ENCODE results near the gene CAPNS1.
"Not testable (repeated sequence)": the region's sequence is repeated elsewhere in the genome, so short reads cannot be mapped to it uniquely, and the experiment has no call there.

The CAPNS1 gene

DNA sequence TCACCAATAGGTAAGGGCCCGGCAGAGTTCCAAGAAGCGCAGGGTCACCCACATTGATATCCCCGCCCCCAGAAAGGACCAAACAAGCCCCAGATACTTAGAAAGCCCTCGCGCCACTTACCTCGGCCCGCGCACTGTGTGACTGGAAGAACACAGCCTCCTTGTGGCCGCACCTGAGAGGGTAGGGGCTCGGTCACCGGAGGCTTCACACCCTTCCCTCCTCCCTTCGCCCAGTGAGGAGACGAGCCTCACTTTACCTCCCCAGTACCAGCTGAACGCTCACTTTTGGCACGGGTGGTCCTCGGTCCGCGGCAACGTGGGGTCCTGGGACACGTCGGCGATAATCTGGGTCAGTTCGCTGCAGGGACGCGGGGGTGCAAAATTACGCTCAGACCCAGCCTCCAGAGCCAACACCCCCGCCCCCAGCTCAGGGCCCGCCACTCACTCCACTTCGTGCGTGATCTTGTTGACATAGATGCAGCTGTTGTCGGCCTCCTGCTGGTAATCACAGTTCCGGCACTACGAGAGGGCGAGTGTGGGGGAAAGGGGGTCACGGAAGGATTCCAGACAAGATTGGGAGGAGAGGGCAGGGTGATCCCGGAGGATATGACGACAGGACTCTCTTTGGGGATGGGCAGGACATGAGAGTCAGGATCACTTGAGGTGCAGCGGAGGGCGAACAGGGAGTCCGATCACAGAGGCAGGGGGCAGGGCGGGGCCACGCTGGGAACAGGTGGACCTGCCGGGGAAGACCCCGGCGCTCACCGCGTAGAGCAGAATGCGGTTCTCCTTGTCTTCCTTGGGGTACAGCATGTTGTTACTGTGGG is 25.8 kb upstream of the CAPNS1 start:
- peak in 20 of 58 donors; percentile 32 to 67 (median 56) for DNase-seq

DNA sequence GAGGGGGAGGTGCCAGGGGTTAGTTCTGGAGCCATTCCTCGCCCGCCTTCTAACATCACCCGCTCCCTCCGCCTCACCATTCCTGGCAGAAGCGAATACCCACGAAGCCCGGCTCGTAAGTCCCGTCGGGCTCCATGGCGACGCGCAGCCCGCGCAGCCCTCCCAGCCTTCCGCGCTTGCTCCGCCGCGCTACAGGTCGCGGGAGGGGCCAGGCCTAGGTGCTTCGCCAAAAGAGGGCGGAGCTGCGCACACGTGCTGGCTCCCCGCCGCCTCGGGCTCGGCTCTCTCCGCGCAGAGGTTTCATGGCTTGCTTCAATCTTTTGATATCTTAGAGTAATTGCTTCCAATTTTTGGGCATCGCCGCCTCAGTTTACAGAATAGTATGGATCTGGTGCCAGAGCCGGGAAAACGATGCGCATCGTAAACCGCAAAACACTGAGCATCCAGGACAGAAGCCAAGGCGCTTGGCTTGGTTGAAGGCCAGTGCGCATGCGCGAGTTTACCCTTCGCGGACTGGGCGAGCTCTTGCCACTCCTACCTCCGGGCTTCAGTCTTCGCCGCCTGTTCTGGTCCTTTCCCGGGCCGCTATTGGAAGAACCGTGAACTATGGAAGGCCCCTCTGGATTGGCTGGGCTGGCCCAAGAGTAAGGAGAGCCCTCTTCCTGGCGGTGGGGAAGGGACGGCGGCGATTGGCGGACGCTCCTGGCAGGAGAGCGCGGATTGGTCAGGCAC is 25.0 kb upstream of the CAPNS1 start, which contains the start of gene POLR2I:
Gene POLR2I (minus strand): TSS at position 155 of the 732 bp plus-strand sequence. CDS start 19 bp downstream, at position 136.
- peak; percentile 93 to 100 (median 99) for DNase-seq

DNA sequence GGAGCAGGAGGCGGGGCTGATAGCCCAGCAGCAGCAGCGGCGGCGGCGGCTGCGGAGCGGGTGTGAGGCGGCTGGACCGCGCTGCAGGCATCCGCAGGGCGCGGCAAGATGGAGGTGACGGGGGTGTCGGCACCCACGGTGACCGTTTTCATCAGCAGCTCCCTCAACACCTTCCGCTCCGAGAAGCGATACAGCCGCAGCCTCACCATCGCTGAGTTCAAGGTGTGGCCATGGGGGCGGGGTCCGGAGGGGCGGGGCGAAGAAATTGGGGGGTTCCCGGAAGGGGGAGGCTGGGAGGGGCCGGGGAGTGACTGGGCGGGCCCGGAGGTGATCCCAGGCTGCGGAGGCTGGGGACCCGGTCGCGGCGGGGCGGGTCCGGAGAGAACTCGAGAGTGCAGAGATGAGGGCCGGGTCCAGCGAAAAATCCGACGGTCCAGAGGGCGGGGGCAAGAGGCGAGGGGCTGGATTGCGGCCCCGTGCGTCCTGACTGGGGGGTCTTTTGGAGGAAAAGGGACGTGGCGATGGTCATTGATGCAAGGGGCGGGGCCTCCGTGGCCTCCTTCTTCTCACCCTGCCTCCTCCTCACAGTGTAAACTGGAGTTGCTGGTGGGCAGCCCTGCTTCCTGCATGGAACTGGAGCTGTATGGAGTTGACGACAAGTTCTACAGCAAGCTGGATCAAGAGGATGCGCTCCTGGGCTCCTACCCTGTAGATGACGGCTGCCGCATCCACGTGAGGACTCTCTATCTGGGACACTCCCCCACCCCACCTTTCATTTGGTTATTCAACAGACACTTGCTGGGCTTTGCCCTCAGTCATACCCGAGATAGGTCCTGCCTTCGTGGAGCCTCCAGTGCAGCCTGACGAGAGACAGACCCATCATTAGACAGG is 24.2 kb upstream of the CAPNS1 start, which contains the start of gene TBCB:
Gene TBCB (plus strand): TSS at position 16 of the 891 bp plus-strand sequence. CDS start 93 bp downstream, at position 109.
- DNase-seq = peak in 3 of 58 donors; percentile 55 to 78 (median 74)

DNA sequence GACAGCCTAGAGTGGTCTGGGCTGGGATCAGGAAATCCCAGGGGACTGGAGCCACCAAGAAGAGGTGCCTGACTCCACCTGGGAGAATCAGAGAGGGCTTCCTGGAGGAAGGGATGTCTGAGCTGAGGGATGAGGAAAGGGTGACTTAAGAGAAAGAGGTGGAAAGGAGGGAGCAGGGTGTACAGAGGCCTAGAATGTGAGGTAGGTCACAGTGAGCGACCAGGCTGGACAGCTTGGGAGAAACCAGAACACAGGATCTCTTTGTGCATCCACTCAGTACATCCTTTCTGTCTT is 23.6 kb upstream of the CAPNS1 start:
- no peak for DNase-seq

DNA sequence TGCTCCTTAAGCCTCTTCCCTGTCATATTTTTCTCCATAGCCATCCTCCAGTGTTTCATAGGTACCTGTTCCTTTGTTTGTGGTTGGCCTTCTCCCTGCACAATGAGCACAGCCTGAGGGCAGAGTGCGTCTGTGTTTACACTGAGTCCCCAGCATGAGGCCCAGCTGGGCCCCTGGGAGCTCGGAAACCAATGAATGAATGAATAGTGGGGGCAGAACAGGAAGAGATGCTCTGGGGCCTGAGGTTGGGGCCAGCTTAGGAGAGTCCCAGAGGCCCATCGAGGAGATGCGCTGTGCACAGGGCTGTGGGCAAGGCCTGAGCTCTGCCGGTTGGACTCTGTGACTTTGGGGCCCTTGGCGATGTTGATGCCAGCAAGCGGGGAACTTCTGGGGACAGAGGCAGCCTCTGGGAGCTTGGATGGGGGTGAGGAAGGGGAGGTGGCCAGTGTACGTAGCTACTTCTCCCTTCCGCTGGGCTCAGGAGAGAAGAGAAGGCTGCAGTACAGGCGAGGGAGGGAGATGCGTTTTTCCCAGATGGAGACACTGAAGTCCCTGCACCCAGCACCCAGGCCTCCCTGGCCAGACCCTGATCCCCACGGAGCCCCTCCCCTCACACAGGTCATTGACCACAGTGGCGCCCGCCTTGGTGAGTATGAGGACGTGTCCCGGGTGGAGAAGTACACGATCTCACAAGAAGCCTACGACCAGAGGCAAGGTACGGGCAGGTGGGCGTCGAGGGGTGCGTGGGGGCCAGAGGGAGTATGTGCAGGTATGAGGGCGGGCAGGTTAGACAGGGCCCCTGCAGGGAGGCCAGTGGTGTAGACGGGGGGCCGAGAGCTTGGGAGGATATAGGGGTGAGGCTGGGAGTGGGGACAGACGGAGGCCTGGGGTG is 19.5 kb upstream of the CAPNS1 start:
- no peak for DNase-seq

DNA sequence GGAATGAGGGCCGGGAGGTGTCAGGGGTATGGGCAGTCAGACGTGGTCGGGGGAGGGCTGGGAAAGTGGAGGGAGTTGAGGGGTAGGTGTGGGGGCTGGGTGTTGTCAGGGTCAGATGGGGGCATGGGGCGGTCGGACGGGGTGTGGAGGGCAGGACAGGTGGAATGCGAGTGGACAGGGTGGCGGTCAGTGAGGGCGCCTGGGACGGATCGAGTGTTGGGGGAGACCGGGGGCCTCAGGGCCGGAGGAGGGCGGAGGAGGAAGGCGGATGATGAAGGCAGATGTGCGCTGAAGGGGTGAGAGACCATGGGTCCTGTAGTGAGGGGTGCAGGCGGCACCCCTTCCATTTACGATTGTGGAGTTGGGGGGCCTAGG is 18.9 kb upstream of the CAPNS1 start:
- no peak for DNase-seq

DNA sequence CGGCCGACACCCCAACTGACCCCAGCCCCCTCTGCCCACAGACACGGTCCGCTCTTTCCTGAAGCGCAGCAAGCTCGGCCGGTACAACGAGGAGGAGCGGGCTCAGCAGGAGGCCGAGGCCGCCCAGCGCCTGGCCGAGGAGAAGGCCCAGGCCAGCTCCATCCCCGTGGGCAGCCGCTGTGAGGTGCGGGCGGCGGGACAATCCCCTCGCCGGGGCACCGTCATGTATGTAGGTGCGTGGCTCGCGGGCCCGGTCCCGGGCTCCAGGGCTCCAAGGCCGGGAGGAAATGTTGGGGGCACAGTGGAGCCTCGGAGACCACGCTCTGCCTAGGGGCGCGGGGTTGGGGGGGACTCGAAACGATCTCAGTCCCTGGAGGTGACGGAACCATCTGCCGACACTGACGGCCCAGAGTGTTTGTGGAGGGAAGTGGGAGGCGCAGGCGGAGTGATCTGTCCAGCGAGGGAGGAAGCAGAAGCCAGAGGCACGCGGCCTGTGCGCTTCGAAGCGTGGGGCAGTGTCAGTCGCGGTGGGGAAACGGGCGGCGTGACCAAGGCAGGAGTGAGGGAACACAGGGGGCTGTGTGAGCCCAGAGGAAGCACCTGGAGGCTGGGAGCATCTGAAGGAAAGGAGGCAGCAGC is 18.3 kb upstream of the CAPNS1 start:
- no peak for DNase-seq

DNA sequence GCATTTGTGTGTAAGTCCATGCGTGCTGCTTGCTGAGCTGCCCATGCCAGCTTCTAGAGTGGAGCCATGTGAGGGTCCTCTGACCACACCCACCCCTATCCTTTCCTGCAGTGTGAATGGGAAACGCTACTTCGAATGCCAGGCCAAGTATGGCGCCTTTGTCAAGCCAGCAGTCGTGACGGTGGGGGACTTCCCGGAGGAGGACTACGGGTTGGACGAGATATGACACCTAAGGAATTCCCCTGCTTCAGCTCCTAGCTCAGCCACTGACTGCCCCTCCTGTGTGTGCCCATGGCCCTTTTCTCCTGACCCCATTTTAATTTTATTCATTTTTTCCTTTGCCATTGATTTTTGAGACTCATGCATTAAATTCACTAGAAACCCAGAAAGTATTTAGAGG is 14.3 kb upstream of the CAPNS1 start:
- no peak for DNase-seq

DNA sequence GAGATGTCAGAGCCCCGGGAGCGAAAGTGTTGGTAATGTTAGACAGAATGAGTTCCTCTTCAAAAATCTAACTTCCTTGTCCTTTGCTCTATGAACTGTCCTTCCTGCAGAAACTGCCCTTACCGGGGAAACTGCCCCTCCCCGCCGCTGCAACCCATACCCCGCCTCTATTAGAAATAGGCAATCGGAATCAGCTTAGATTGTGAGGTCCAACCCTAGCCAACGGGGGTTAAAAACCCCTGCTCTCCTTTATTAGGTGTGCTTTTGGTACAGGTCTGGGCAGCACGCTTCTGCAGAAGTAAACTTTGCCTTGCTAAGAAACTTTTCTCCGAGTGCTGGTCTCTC is 11.5 kb upstream of the CAPNS1 start:
- peak in 2 of 58 donors; percentile 41 to 51 for DNase-seq

DNA sequence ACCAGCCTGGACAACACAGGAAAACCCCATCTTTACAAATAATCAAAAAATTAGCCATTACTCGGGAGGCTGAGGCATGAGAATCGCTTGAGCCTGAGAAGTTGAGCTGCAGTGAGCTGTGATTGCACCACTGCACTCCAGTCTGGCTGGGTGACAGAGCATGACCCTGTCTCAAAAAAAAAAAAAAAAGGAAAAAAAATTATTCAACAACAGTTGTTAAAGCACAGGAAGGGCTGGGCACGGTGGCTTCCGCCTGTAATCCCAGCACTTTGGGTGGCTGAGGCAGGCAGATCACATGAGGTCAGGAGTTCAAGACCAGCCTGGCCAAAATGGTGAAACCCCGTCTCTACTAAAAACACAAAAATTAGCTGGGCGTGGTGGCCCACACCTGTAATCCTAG is 8.6 kb upstream of the CAPNS1 start:
- not testable (repeated sequence) for DNase-seq

DNA sequence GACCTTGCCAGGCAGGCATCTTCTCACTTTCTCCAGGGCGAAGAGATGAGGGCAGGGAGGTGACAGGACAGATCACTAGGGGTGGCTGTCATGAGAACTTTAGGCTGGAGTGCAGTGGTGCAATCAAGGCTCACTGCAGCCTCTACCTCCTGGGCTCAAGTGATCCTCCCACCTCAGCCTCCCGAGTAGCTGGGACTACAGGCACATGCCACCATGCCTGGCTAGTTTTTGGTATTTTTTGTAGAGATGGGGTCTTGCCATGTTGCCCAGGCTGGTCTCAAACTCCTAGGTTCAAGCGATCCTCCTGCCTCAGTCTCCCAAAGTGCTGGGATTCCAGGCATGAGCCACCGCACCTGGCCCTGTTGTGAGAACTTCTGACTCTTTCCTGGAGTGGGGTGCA is 5.0 kb upstream of the CAPNS1 start:
- DNase-seq = not testable (repeated sequence)

DNA sequence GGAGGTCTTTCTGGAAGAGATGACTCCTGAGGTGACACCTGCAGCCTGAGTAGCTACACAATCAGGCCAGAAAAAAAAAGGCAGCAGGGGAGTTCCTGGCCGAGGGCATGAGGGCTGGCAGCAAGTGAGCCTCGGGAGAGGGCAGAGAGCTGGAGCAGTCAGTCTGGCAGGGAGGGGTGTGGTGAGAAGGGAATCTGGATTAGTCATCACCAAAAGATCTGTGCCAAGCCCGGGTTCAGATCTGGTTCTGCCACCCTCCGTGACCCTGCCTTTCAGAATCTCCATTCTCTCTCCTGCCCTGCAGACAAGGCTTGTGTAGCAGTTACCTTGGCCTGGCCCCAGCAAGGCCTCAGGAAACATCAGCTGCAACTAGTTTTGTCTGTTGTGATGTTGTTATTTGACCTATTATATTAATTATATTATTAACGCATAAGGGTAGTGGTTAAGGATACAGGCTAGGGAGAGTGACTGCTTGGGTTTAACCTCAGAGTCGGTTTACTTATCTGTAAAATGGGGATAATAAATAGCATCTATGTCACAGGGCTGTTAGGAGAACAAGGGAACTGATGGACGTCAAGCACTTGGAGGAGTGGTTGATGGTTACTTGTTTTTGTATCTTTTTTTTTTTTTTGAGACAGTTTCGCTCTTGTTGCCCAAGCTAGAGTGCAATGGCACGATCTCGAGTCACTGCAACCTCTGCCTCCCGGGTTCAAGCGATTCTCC is 2.7 kb upstream of the CAPNS1 start:
- peak in 3 of 58 donors; percentile 11 to 56 (median 19) for DNase-seq

DNA sequence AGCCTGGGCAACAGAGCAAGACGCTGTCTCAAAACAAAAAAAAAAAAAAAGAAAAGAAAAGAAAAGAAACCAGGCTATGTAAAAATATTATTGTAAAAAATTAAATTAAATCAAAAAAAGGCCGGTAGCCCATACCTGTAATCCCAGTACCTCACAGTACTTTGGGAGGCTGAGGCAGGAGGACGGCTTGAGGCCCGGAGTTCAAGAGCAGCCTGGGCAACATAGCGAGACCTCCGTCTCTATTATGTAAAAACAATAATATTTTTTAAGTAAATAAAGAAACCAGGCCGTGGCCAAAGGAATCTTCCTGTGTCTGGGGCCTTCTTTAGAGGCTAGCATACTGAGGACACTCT is 770 bp upstream of the CAPNS1 start:
- DNase-seq = no peak

DNA sequence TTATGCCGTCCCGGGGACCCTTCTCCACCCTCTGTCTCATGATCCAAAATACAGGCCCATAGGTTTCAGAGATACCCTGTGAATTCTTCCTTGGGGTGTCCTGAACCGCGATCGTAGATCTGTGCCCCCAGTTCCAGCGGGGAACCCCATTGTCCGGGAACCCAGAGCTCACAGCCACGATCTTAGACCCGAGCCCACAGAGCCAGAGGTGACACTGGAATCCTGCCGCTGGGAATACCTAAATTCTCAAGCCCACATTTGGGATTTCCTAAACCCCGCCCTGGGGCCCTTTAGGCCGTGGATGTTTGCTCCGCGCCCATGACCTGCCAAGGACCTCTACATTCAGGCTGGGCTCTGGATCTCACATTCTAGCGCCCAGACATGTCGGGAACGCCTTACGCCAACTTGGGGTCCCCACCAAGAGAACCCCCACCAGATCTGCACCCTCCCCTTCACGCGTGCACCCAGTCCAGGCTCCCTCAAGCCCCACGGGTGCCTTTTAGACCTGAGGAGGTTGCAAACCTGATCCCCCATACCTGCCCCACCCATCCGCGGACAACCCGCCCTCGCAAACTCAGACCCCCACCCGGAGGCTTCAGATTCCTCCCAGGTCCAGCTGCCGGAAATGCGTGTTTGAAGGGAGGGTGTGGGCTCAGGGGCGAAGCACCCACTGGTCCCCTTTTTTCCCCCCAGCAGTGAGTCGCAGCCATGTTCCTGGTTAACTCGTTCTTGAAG is 605 bp downstream of the CAPNS1 start:
- peak in 23 of 58 donors; percentile 15 to 65 (median 50) for DNase-seq

DNA sequence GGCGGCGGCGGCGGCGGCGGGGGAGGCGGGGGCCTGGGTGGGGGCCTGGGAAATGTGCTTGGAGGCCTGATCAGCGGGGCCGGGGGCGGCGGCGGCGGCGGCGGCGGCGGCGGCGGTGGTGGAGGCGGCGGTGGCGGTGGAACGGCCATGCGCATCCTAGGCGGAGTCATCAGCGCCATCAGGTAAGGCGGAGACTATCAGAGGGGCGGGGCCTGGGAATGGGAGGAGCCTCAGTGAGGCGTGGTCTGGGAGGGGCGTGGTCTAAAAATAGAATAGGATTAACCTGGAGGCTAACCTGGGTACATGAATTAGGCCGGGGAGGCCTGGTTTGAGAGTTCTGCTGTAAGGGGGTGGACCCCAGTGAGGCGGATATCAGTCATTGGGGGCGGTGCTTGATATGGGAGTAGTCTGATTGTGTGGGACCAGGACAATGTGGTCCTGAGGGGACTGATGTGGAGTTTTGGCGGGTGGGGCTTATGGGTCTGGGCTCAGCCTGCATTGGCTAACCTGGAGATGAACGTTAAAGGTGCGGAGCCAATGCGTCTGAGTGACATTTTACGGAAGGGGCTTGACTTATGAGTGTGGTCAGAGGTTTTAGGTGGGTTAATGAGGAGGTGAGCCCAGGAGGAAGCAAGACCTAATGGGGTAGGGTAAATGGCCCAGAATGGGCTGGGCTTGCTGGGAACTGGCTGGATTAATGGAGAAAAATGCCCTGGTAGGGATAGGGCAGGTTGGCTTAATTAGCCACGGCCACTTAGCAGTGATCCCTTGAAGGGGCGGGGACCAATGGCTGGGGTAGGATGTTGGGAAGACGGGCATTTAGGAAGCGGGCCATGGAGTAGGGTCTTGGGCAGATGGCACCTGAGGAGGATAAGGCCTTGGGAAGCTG is 1.4 kb downstream of the CAPNS1 start:
- DNase-seq = peak in 51 of 58 donors; percentile 13 to 79 (median 56)

DNA sequence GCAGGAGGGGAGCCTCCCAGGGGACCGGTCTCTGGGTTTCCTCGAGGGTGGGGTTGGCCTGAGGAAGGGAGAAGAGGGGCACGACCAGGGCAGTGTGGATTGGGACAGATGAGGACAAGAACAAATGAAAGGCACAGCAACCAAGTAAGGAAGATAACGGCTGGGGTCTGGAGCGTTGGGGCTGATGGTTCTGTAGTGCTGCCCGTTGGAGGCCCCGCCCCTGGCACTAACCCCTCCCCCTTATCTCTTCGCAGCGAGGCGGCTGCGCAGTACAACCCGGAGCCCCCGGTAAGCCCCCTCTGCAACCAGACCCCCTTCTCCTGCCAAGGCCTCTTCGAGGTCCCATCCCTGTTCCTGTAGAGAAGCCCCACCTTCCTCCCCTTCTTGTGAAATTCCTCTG is 2.2 kb downstream of the CAPNS1 start:
- DNase-seq = no peak

DNA sequence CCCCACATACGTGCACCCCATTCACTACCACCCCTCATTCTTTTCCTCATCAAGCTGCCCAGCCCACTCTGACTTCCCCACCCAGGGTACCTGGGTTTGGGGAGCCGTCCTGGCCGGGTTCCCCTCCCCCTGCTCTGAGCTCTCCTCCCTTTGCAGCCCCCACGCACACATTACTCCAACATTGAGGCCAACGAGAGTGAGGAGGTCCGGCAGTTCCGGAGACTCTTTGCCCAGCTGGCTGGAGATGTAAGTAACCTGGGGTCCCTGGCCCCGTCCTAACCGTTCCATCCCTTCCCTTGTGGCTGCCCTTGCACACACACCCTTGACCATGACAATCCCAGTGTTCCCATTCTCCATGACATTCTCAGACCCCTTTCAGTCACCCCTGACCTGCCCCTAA is 2.6 kb downstream of the CAPNS1 start:
- no peak for DNase-seq

DNA sequence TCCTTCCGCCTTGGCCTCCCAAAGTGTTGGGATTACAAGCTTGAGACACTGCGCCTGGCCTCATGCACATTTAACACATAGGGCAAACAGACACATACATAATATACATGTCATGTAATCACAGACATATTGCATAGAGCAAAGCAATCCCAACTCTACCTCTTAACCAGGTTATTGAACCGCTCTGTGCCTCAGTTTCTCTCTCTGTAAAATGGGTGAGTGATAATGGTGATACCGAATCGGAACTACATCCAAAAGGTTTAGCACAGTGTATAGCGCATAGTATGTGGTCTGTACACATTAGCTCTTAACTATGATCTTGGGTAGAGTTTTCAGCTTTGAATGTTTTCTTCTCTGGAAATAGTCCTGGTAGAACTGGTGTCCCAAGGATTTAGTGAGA is 4.8 kb downstream of the CAPNS1 start:
- no peak for DNase-seq

Measured in anterior cingulate cortex (tissue), 58 donors.